HG03139 (cell line): ENCODE data around the gene ZNF226.
"Not testable (repeated sequence)": the region's sequence is repeated elsewhere in the genome, so short reads cannot be mapped to it uniquely, and the experiment has no call there.

Experiments
- ATAC-seq: cut with Tn5 transposase; IDR thresholded peaks from one replicate; pipeline ENCODE4 v1.9.1; 2021; ENCODE audit not compliant: unreplicated experiment

ZNF226 gene

DNA sequence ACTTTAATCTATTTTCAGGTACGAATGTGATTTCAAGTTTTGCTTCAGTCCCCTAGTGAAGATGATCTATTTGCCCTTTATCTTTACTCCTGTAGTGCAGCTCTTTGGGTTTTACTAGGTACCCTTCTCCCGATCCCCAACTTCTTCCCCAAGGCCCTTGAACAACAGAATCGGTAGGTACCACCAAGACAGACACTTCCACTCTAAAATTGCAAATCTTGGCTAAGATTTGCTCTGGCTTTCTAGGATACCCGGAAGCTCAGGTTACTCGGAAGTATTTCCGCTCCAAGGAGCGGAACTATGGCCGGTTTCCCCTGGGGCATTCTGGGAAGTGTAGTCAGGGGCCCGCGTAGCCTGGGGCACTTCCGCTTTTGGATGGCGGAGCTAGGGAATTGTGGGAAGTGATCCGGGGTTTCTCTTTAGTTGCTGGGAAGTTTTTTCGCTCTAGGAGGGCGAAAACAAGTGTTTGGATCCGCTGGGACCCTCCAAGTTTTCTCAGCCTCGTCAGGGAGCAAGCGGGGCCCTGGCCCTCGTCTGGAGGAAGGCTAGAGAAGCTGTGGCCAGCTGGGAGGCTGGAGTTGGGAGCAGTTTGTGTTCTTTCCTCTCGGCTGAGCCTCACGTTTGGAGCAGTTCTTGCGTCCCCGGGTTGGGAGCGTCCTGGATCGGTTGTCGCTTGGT is 42.4 kb downstream of the ZNF226 start:
- ATAC-seq = peak; percentile 80

DNA sequence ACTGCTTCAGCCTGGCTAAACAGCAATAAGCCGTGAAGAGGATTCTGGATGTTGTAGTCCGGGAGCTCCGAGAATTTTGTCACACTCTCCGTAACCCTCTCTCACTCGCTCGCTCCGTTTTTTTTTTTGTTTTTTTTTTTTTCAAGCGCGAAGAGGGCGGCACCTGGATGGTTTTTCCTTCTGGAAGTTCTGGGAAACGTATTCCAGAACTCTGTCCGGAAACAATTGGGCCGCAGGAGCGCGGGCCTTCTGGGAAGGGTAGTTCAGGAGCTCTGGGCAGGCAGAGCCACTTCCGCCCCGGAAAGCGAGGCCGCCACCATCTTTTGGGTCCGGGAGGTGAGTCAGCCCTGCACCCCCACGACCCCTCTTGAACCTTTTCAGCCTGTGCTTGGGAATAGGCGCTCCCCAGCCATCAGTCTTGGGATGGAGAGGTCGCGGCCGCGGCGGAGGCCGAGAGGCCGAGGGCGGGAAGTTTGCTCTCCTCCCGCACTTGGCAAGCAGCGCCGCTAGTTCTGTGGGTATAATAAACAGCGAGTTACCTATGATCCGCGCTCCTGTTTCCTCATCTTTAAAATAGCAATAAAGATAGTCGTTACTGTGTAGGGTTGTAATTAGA is 47.5 kb downstream of the ZNF226 start, which contains the start of gene ZNF227:
ZNF227 (plus strand) TSS at position 283 of the 616 bp plus-strand sequence. CDS start 5,261 bp downstream, outside the sequence.
- no peak for ATAC-seq

DNA sequence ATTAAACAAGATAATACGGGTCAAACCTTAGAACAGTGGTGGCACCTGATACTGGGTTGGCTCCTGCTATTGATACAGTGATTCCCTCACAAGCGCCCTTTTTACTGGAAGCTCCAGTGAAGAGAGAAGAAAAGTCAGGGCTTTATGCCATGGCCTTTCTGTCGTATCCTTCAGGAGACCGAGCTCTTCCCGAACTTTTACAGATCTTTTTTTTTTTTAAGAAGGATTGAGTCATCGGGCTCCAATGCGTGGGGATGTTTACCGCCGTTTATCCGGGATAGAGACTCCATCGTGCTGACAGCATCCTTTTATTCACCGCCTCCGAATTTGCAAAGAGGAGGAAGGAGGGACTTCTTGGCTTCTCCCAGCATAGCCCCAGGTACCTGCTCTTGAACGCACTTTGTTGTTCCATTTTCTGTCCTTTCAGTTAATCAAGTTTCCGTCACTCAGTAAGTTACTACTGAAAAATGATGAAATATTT is 48.0 kb downstream of the ZNF226 start:
- no peak for ATAC-seq

DNA sequence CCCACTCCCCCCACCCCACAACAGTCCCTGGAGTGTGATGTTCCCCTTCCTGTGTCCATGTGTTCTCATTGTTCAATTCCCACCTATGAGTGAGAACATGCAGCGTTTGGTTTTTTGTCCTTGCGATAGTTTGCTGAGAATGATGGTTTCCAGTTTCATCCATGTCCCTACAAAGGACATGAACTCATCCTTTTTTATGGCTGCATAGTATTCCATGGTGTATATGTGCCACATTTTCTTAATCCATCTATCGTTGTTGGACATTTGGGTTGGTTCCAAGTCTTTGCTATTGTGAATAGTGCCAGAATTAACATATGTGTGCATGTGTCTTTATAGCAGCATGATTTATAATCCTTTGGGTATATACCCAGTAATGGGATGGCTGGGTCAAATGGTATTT is 55.0 kb downstream of the ZNF226 start:
- not testable (repeated sequence) for ATAC-seq

DNA sequence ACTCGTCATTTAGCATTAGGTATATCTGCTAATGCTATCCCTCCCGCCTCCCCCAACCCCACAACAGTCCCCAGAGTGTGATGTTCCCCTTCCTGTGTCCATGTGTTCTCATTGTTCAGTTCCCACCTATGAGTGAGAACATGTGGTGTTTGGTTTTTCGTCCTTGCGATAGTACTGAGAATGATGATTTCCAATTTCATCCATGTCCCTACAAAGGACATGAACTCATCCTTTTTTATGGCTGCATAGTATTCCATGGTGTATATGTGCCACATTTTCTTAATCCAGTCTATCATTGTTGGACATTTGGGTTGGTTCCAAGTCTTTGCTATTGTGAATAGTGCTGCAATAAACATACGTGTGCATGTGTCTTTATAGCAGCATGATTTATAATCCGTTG is 55.9 kb downstream of the ZNF226 start:
- not testable (repeated sequence) for ATAC-seq

DNA sequence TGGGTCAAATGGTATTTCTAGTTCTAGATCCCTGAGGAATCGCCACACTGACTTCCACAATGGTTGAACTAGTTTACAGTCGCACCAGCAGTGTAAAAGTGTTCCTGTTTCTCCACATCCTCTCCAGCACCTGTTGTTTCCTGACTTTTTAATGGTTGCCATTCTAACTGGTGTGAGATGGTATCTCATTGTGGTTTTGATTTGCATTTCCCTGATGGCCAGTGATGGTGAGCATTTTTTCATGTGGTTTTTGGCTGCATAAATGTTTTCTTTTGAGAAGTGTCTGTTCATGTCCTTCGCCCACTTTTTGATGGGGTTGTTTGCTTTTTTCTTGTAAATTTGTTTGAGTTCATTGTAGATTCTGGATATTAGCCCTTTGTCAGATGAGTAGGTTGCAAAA is 56.4 kb downstream of the ZNF226 start:
- not testable (repeated sequence) for ATAC-seq
